Muscle layer of duodenum (tissue), 2 donors: ENCODE data around the gene OCIAD2.
"Not testable (repeated sequence)": the region's sequence is repeated elsewhere in the genome, so short reads cannot be mapped to it uniquely, and the experiment has no call there.

Experiments
- H3K27ac ChIP-seq: one replicate; pipeline ENCODE4 v1.7.0; 2013; ENCODE audit warnings: mild to moderate bottlenecking, low read length
- H3K27me3 ChIP-seq: one replicate; pipeline ENCODE4 v1.7.0; 2013; ENCODE audit warnings: low read depth, mild to moderate bottlenecking, control low read depth, low read length
- H3K36me3 ChIP-seq, 2 donors: one replicate each; pipeline ENCODE4 v1.7.0; 2013; ENCODE audit warnings: low read length in 2 of 2, control low read depth in 1 of 2, mild to moderate bottlenecking in 1 of 2; ENCODE audit not compliant: insufficient read depth in 2 of 2, control insufficient read depth in 1 of 2
- H3K4me1 ChIP-seq, 2 donors: one replicate each; pipeline ENCODE4 v1.7.0; 2013; ENCODE audit warnings: low read length in 2 of 2, mild to moderate bottlenecking in 2 of 2, control low read depth in 1 of 2, moderate library complexity in 1 of 2; ENCODE audit not compliant: insufficient read depth in 2 of 2, control insufficient read depth in 1 of 2
- H3K4me3 ChIP-seq, 2 donors: one replicate each; pipeline ENCODE4 v1.7.0; 2013; ENCODE audit warnings: low read length in 2 of 2, low read depth in 1 of 2, mild to moderate bottlenecking in 1 of 2
- H3K9me3 ChIP-seq, 2 donors: one replicate each; pipeline ENCODE4 v1.7.0; 2013; ENCODE audit warnings: low read length in 2 of 2, control low read depth in 1 of 2, mild to moderate bottlenecking in 1 of 2; ENCODE audit not compliant: control insufficient read depth in 1 of 2
- donor health status: healthy.

Gene OCIAD2

GRCh38 chr4:48937033-48937432, 30.5 kb upstream of the OCIAD2 start:
- Histone ChIP-seq H3K36me3 (no peaks in the 10 kb centered on the region), H3K9me3 (peaks cover 0 to 7% of the 10 kb centered on the region in 2 donors), H3K4me1 (no peaks in the 10 kb centered on the region), H3K27ac (no peak overlapping the region), H3K27me3 (no peaks in the 10 kb centered on the region), H3K4me3 (no peak overlapping the region)

- H3K4me3 ChIP-seq: no peak overlapping the region
- no peaks in the 10 kb centered on the region for H3K9me3 ChIP-seq
- H3K27me3 ChIP-seq: no peaks in the 10 kb centered on the region
- no peaks in the 10 kb centered on the region for H3K36me3 ChIP-seq
- no peak overlapping the region for H3K27ac ChIP-seq
- no peaks in the 10 kb centered on the region for H3K4me1 ChIP-seq
Observed at GRCh38 chr4:48931459-48931858, 24.9 kb upstream of the OCIAD2 start.

GRCh38 chr4:48930654-48931053, 24.1 kb upstream of the OCIAD2 start:
- no peak overlapping the region for H3K4me3 ChIP-seq
- H3K9me3 ChIP-seq: no peaks in the 10 kb centered on the region
- no peaks in the 10 kb centered on the region for H3K36me3 ChIP-seq
- H3K27me3 ChIP-seq: no peaks in the 10 kb centered on the region
- H3K27ac ChIP-seq: no peak overlapping the region
- H3K4me1 ChIP-seq: no peaks in the 10 kb centered on the region

DNA sequence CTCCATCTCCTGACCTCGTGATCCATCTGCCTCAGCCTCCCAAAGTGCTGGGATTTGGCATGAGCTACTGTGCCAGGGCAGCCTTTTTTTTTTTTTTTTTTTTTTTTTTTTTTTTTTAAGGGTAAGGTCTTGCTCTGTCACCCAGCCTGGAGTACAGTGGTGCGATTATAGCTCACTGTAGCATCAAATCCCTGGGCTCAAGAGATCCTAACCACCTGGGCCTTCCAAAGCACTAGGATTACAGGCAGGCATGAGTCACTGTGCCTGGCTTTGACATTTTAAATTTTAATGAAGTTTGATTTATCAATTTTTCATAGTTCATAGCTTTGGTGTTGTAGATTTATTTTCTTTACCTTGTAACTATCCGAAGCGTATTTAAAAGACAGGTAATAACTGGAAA, 17.8 kb upstream of the OCIAD2 start:
- no peaks in the 10 kb centered on the region for H3K27me3 ChIP-seq
- no peak overlapping the region for H3K27ac ChIP-seq
- H3K4me1 ChIP-seq: no peaks in the 10 kb centered on the region
- H3K4me3 ChIP-seq: no peak overlapping the region
- no peaks in the 10 kb centered on the region for H3K9me3 ChIP-seq
- H3K36me3 ChIP-seq: no peaks in the 10 kb centered on the region

GRCh38 chr4:48923065-48923464, 16.5 kb upstream of the OCIAD2 start:
- H3K36me3 ChIP-seq: not testable (repeated sequence)

DNA sequence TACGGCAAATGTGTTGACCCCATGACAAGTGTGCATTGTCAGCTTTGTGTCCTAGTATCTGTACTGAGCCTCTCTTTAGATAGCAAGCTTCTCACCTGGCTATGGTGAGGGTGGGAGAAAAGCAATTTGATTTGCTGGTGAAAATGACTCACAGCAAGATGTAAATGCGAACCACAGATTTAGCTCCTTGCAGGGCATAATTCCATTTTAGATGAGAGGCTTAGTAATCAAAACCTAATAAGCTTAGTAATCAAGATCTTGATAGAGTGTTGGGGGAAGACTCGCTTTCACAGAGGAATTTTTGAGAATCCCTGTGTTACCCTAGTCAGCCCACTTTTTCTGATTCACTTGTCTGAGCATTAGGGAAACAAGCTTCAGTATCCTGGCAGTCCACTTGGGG, 7.7 kb upstream of the OCIAD2 start:
- peaks cover 0 to 4% of the 10 kb centered on the region in 2 donors for H3K4me1 ChIP-seq
- no peak overlapping the region for H3K27ac ChIP-seq
- no peak overlapping the region for H3K4me3 ChIP-seq
- no peaks in the 10 kb centered on the region for H3K36me3 ChIP-seq
- H3K27me3 ChIP-seq: no peaks in the 10 kb centered on the region
- no peaks in the 10 kb centered on the region for H3K9me3 ChIP-seq

More at GRCh38 chr4:48923065-48923464, 16.5 kb upstream of the OCIAD2 start:
- H3K27me3 ChIP-seq, H3K4me1 ChIP-seq, H3K4me3 ChIP-seq, H3K9me3 ChIP-seq, H3K27ac ChIP-seq: not testable (repeated sequence)

- Histone ChIP-seq H3K4me1 (peaks cover 0 to 4% of the 10 kb centered on the region in 2 donors), H3K4me3 (no peak overlapping the region), H3K27ac (no peak overlapping the region), H3K27me3 (no peaks in the 10 kb centered on the region), H3K36me3 (no peaks in the 10 kb centered on the region), H3K9me3 (no peaks in the 10 kb centered on the region)
Observed at GRCh38 chr4:48913346-48913745, 6.8 kb upstream of the OCIAD2 start.

GRCh38 chr4:48912349-48912748, 5.8 kb upstream of the OCIAD2 start:
- Histone ChIP-seq H3K4me3 (no peak overlapping the region), H3K27ac (no peak overlapping the region), H3K27me3 (no peaks in the 10 kb centered on the region), H3K4me1 (peaks cover 0 to 4% of the 10 kb centered on the region in 2 donors), H3K9me3 (no peaks in the 10 kb centered on the region), H3K36me3 (no peaks in the 10 kb centered on the region)

DNA sequence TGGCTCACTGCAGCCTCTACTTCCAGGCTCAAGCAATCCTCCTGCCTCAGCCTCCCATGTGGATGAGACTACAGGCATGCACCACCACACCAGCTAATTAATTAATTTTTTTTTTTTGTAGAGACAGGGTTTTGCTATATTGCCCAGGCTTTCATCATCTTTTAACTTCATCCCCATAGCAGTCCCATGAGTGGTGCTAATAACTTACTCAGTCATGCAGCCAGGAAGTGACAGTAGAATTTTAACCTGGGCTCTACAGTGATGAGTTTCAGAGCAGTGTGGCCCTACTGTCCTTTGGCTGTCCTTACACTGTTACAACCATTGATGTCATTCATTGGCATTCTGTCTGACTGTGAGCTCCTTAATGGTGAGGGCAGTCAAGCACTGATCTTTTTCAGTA, 3.9 kb upstream of the OCIAD2 start:
- Histone ChIP-seq H3K27ac (no peak overlapping the region), H3K36me3 (no peaks in the 10 kb centered on the region), H3K4me3 (no peak overlapping the region), H3K27me3 (no peaks in the 10 kb centered on the region), H3K9me3 (no peaks in the 10 kb centered on the region), H3K4me1 (peaks cover 0 to 13% of the 10 kb centered on the region in 2 donors)

- no peaks in the 10 kb centered on the region for H3K9me3 ChIP-seq
- H3K36me3 ChIP-seq: no peaks in the 10 kb centered on the region
- H3K4me1 ChIP-seq: peaks cover 0 to 13% of the 10 kb centered on the region in 2 donors
- H3K27me3 ChIP-seq: no peaks in the 10 kb centered on the region
- H3K27ac ChIP-seq: no peak overlapping the region
- no peak overlapping the region for H3K4me3 ChIP-seq
Observed at GRCh38 chr4:48909697-48910096, 3.1 kb upstream of the OCIAD2 start.

- Histone ChIP-seq H3K9me3 (no peaks in the 10 kb centered on the region), H3K4me1 (peaks cover 0 to 13% of the 10 kb centered on the region in 2 donors), H3K27me3 (no peaks in the 10 kb centered on the region), H3K4me3 (no peak overlapping the region), H3K27ac (no peak overlapping the region), H3K36me3 (no peaks in the 10 kb centered on the region)
Observed at GRCh38 chr4:48908687-48909086, 2.1 kb upstream of the OCIAD2 start.

GRCh38 chr4:48907706-48908477, 1.3 kb upstream of the OCIAD2 start:
- Histone ChIP-seq H3K4me1 (peaks cover 0 to 9% of the 10 kb centered on the region in 2 donors), H3K36me3 (peaks cover 0 to 1% of the 10 kb centered on the region in 2 donors), H3K27me3 (no peaks in the 10 kb centered on the region), H3K9me3 (no peaks in the 10 kb centered on the region), H3K4me3 (no peak overlapping the region), H3K27ac (no peak overlapping the region)
